Measurements from ENCODE around the gene ASB7. TPM values are rescaled to one million over a fixed set of nuclear protein-coding genes. Genes with fewer than 3 reads are reported as not detected.

ASB7 gene
- total RNA-seq, 2 donors from 2014 or later: 16.2 to 17.8 TPM

GRCh38 chr15:100638177-100638730, 35.9 kb downstream of the ASB7 start:
- Histone ChIP-seq H3K4me1 (peaks cover 3% of the 10 kb centered on the region), H3K27me3 (no peaks in the 10 kb centered on the region), H3K9me3 (no peaks in the 10 kb centered on the region), H3K27ac (no peak overlapping the region), H3K36me3 (no peaks in the 10 kb centered on the region), H3K9ac (ENCODE audit: low read depth in 2 of 2, low read length in 2 of 2) (no peak overlapping the region), H3K4me3 (no peak overlapping the region)
- no peak for DNase-seq
- no peak for TF ChIP-seq CTCF (IDR thresholded peaks at IDR 0.05)
- intact Hi-C loops (cut with DNase I): no loop called here

GRCh38 chr15:100642213-100642949, 40.0 kb downstream of the ASB7 start:
- no peak for DNase-seq
- no peak for TF ChIP-seq CTCF (IDR thresholded peaks at IDR 0.05)
- intact Hi-C loops (cut with DNase I): no loop called here
- H3K9ac ChIP-seq (ENCODE audit: low read depth in 2 of 2, low read length in 2 of 2): no peak overlapping the region
- H3K36me3 ChIP-seq: no peaks in the 10 kb centered on the region
- no peaks in the 10 kb centered on the region for H3K27me3 ChIP-seq
- no peak overlapping the region for H3K27ac ChIP-seq
- peaks cover 3% of the 10 kb centered on the region for H3K4me1 ChIP-seq
- H3K4me3 ChIP-seq: no peak overlapping the region
- H3K9me3 ChIP-seq: no peaks in the 10 kb centered on the region

- Histone ChIP-seq H3K9ac (ENCODE audit: low read depth in 2 of 2, low read length in 2 of 2) (no peak overlapping the region), H3K4me1 (peaks cover under 1% of the 10 kb centered on the region), H3K36me3 (no peaks in the 10 kb centered on the region), H3K4me3 (no peak overlapping the region), H3K9me3 (no peaks in the 10 kb centered on the region), H3K27me3 (no peaks in the 10 kb centered on the region), H3K27ac (no peak overlapping the region)
- no peak for DNase-seq
- intact Hi-C loops (cut with DNase I): no loop called here
- TF ChIP-seq CTCF (IDR thresholded peaks at IDR 0.05): no peak
These were observed 40.6 kb downstream of the ASB7 start for GRCh38 chr15:100642950-100643338.

- Histone ChIP-seq H3K27me3 (no peaks in the 10 kb centered on the region), H3K4me3 (no peak overlapping the region), H3K4me1 (no peaks in the 10 kb centered on the region), H3K27ac (no peak overlapping the region), H3K36me3 (no peaks in the 10 kb centered on the region), H3K9me3 (no peaks in the 10 kb centered on the region), H3K9ac (ENCODE audit: low read depth in 2 of 2, low read length in 2 of 2) (no peak overlapping the region)
- DNase-seq: no peak
- intact Hi-C loops (cut with DNase I): no loop called here
- no peak for TF ChIP-seq CTCF (IDR thresholded peaks at IDR 0.05)
These were observed 43.3 kb downstream of the ASB7 start for GRCh38 chr15:100645671-100646070.

GRCh38 chr15:100648951-100649350, 46.6 kb downstream of the ASB7 start:
- DNase-seq: no peak
- no peak overlapping the region for H3K4me3 ChIP-seq
- intact Hi-C loops (cut with DNase I): no loop called here

More at GRCh38 chr15:100648951-100649350, 46.6 kb downstream of the ASB7 start:
- Histone ChIP-seq H3K9me3 (no peaks in the 10 kb centered on the region), H3K4me1 (no peaks in the 10 kb centered on the region), H3K27ac (no peak overlapping the region), H3K36me3 (no peaks in the 10 kb centered on the region), H3K27me3 (no peaks in the 10 kb centered on the region), H3K9ac (ENCODE audit: low read depth in 2 of 2, low read length in 2 of 2) (no peak overlapping the region)
- TF ChIP-seq CTCF (IDR thresholded peaks at IDR 0.05): no peak

All from colonic mucosa (tissue), 4 donors.